ENCODE results near the gene DGKZ.

DGKZ gene

DNA sequence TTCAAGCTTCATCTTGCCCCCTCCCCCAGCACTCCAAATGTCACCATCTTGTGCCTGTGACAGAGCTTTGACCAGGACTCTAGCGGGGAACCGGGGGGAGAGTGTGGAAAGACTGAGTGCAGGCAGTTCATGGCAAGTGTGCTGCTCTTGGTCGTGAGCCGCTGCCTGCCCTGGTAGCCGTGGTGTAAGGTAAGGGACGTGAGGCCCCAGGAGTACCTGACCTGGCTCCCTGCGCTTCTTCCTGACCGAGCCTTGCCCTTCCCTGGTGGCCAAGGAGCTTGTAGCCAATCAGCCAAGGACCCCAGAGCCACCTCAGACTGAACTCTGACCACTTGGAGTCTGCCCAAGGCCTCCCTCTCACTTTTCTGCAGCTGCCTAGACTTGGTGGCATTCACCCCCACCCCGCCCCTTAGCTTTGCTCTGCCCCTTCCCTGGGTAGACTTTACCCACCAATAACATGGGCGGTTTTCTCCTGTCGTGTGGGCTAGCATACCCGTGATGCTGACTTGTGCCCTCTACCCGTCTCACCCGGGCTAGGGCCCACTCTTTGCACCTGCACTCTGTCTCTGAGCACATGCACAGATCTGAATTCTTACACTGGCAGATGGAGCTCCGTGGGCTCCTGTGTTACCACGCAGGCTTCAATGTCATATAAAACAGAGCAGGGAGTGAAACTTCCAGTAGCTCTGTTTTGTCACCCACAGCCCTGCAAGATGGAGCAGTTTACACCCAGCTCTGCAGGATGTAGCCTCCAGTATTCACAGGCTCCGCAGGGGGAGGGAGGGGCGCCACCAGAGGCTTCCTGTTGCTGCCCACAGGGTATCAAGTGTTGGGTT is 1.5 kb downstream of the DGKZ start:
- peak; percentile 71 for DNase-seq

GRCh38 chr11:46350695-46351094 is 3.4 kb downstream of the DGKZ start:
- DNase-seq: no peak

DNA sequence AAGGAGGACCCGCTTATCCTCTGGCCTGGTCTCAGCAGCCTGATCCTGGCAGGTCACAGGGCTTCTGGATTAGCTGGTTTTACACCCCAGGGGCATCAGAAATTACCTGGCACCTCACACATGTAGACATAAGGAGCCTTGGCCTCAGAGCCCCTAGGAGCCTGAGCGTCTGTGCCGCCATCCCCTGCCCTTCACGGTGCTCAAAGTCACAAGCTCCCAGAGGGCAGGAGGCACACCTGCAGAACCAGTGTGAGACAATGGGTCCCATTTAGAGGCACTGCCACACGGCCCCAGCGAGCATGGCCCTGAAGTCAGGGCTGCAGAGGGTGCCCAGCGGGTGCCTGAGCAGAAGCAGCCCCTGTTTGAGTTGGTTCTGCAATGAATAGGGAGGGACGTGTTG is 3.9 kb downstream of the DGKZ start:
- no peak for DNase-seq

- no peak for DNase-seq
Observed at GRCh38 chr11:46351606-46352005, 4.3 kb downstream of the DGKZ start.

- peak; percentile 88 for DNase-seq
Observed at GRCh38 chr11:46352063-46352841, 5.0 kb downstream of the DGKZ start.

GRCh38 chr11:46353698-46354097 is 6.4 kb downstream of the DGKZ start:
- no peak for DNase-seq

DNA sequence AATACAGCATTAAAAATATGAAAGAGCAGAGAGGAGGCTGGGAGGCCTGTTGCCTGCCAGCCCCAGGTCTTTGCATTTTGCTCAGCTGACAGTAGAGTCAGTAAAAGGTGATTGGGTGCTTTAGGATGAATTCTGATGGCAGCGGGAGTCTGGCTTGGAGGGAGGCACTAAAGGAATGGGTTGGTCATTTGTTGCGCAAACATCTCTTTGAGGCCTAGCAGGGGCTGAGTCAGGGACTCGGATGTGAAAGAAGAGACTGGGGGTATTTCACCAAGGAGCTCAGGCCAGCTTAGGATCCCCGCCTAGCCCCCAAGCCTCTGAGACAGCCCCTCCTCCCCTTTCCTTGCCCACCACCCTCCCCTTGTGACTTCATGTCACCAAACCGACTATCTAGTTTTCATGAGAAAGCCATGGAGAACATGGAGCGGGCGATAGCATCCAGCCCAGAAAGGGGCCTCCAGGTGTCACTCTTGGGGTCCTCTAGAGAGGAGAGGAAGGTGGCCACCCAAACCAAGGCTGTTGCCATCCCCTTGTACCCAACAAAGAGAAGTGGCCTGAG is 9.7 kb downstream of the DGKZ start:
- no peak for DNase-seq

DNA sequence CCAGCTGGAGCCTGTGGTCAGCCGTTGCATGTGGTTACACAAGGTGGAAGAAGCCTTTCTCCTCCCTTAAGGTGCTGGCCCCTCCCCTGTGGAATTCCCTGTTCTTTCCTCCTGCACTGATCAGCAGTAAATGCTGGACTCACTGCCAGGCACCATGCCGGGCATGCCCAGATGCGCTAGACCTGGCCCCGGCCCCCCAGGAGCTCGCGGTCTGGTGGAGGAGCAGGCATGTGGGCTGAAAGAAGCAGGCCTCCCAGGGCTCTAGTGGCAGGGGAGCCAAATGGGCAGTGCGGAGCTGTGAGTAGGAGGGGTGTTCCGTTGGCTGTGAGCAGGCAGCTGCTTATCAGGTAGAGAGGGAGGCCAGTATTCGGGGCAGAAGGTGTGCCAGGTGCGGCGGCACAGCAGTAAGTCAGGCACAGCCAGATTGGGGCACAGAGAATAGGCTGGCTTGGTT is 10.2 kb downstream of the DGKZ start:
- no peak for DNase-seq

DNA sequence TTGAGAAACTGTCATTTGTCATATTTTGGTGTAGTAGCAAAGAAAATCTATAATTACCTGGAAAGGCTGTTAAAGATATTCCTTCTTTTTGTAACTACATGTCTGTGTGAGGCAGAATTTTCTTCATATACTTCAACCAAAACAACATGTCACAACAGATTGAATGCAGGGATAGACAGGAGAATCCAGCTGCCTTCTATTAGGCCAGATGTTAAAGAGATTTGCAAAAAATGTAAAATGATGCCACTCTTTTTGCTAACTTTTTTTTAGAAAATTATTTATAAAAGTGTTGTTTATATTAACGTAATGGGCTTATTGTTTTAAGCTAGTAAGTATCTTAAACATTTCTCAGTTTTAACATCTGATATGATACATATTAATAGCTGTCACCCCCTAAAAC is 12.7 kb downstream of the DGKZ start:
- DNase-seq: no peak

DNA sequence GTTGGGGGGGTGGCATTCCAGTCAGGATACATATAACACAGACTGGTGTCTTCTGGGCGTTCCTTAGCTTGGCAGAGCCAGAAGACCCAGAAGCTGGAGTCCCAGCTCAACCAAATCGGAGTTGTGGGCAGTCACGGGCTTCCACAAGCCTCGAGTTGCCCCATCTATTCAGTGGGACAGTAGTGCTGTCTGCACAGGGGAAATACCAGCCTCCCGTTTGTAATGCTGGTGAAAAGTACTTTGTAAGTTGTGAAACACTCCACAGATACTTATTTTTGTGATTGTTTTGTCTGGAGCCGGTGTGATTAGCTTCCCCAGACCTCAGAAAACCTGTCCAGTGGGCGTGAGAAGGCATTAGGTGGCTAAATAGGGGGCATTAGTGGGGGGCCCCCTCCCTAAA is 13.6 kb downstream of the DGKZ start:
- no peak for DNase-seq

DNA sequence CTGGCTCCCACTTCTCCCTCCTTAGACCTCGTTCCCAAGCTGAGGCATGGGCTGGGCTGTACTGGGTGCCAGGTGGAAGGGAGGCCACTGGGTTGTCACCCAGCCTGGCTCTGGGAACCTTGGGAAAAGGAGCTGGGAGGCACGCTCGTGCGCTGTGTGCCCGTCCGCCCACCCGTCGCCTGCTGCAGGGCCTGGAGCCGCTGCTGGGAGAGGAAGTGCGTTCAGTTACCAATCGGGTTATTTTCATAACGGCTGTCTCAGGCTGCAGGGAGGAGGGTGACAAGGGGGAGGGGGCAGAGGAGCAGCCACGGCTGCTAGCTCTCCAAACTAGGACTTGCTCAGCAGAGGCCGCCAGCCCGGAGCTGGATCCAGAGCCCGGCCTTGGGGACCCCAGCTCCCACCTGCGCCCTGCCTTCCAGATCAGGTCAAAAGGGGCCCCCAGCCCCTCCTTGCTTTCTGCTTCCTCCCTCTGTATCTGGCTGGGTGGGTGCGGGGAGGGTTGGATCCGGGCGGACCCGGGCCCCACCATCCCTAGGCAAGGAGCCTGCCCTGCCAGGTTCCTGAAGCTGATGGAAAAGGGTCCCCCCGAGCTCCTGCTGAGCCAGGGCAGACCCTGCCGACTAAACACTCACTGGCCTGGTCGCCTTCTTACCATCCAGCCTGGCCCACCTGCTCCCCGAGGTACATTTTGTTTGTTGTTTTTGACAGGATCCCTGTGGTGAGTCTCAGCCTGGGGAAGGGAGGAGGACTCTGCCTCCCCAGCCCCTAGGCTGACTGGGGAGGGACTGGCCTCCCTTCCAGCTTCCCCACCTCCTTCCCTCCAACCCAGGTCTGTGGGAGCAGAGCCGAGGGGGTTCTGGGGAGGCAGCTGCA is 14.3 kb downstream of the DGKZ start:
- DNase-seq: peak; percentile 63

- no peak for DNase-seq
Observed at GRCh38 chr11:46362156-46363030, 15.1 kb downstream of the DGKZ start.

DNA sequence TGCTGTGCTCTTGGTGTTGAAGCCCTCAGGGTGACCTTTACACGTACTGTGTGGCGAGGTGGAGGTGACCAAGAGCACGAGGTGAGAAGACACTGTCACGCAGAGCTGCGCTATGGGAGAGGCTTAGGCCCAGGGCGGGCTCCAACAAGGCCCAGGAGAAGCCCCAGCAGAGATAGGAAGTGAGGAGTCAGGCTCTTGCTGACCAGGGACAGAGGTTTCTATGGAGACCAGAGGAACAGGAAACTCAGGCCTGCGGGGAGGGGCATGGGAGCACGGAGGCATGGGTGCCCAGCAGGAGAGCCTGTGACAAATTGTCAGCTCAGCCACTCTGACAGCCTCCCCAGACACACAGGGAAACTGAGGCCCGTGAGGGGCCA is 15.8 kb downstream of the DGKZ start:
- DNase-seq: no peak

DNA sequence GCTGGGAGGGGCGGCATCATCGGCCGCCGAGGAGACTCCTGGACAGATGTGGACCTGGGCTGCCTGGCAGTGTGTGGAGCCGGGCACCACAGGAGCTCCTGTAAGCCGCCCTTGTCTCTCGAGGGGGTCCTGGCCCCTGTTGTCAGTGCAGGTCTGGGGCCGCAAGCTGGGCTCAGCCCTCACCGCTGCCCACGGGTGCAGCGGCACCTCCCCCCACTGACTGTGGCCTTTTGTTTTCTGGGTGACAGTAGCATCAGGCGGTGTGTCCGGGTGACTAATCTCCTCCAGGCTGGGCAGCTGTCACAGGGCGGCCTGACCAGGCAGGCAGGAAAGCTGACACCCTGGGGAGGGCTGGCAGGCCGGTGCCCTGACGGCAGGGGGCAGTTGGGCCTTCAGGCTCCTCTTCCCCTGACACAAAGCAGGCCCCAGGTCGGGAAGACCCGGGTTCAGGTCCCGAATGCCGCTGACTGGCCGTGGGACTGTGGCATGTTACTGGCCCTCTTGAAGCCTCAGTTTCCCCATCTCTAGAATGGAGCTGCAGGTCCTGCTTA is 16.3 kb downstream of the DGKZ start:
- DNase-seq: no peak

GRCh38 chr11:46364056-46364455 is 16.8 kb downstream of the DGKZ start:
- no peak for DNase-seq

GRCh38 chr11:46364791-46365190 is 17.5 kb downstream of the DGKZ start:
- no peak for DNase-seq

- no peak for DNase-seq
Observed at GRCh38 chr11:46366260-46366659, 19.0 kb downstream of the DGKZ start.

DNA sequence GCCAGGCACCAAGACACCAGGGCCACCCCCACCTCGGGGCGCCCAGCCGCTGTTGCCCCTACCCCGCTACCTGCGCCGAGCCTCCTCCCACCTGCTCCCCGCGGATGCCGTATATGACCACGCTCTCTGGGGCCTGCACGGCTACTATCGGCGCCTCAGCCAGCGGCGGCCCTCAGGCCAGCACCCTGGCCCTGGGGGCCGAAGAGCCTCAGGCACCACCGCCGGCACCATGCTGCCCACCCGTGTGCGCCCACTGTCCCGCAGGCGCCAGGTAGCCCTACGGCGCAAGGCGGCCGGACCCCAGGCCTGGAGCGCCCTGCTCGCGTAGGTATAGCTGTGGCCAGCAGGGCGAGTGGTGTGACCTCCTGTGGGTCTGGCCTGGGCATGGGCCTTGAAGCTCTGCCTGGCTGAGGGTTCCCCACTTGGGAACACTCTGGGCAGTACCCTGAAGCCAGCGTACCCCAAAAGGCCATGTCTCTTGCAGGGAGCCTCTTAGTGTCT is 19.4 kb downstream of the DGKZ start:
- DNase-seq: no peak

- peak; percentile 80 for DNase-seq
Observed at GRCh38 chr11:46367244-46367915, 20.1 kb downstream of the DGKZ start.

- DNase-seq: no peak
Observed at GRCh38 chr11:46367916-46368267, 20.6 kb downstream of the DGKZ start.

Data from CD4-positive, alpha-beta T cell treated with Interleukin-10 for 1 hour (primary cell).